SK-N-SH treated with all-trans-retinoic acid at 6 μM for 48 hours (cell line): ENCODE data around the gene HPCAL4.

Experiments
- ATAC-seq: fragments of 200-7000 bp; cut with Tn5 transposase; 3 replicates; pipeline ENCODE4 v1.9.1; 2020; ENCODE audit warnings: mild to moderate bottlenecking, moderate library complexity
- ARNTL ChIP-seq: fragments of 450-650 bp; formaldehyde crosslinking; IDR thresholded peaks from 2 replicates; pipeline ENCODE4 v1.5.0; 2020; ENCODE audit warnings: low read depth, mild to moderate bottlenecking, moderate library complexity, borderline replicate concordance
- BACH2 ChIP-seq: fragments of 250-450 bp; sonication (Bioruptor Pico); IDR thresholded peaks from 2 replicates; pipeline ENCODE4 v1.9.0; 2021; ENCODE audit warnings: mild to moderate bottlenecking, borderline replicate concordance
- CSDC2 ChIP-seq: fragments of 250-450 bp; sonication (Bioruptor Pico); IDR thresholded peaks from 2 replicates; pipeline ENCODE4 v1.5.0; 2020; ENCODE audit warnings: mild to moderate bottlenecking, moderate library complexity
- ESRRG ChIP-seq: fragments of 250-450 bp; sonication (Bioruptor Pico); IDR thresholded peaks from 2 replicates; pipeline ENCODE4 v1.6.1; 2021; ENCODE audit warnings: mild to moderate bottlenecking
- GLIS3 ChIP-seq: fragments of 250-450 bp; sonication (Bioruptor Pico); IDR thresholded peaks from 2 replicates; pipeline ENCODE4 v1.5.0; 2020; ENCODE audit warnings: mild to moderate bottlenecking, moderate library complexity
- ISL1 ChIP-seq: fragments of 250-450 bp; sonication (Bioruptor Pico); IDR thresholded peaks from 2 replicates; pipeline ENCODE4 v2.1.2; 2022; ENCODE audit warnings: mild to moderate bottlenecking, moderate library complexity
- OSR1 ChIP-seq: fragments of 250-450 bp; sonication (Bioruptor Pico); IDR thresholded peaks from 2 replicates; pipeline ENCODE4 v1.8.0; 2022; ENCODE audit warnings: moderate library complexity, mild to moderate bottlenecking, inconsistent platforms
- POU6F1 ChIP-seq: fragments of 250-450 bp; sonication (Bioruptor Pico); IDR thresholded peaks from 2 replicates; pipeline ENCODE4 v1.8.0; 2021; ENCODE audit warnings: low read depth, mild to moderate bottlenecking, moderate library complexity, borderline replicate concordance
- PPARA ChIP-seq: fragments of 250-450 bp; sonication (Bioruptor Pico); IDR thresholded peaks from 2 replicates; pipeline ENCODE4 v1.5.0; 2020; ENCODE audit warnings: mild to moderate bottlenecking, borderline replicate concordance
- RARB ChIP-seq: fragments of 250-450 bp; sonication (Bioruptor Pico); IDR thresholded peaks from 2 replicates; pipeline ENCODE4 v1.8.0; 2021; ENCODE audit warnings: mild to moderate bottlenecking, moderate library complexity
- TCF4 ChIP-seq: fragments of 250-450 bp; sonication (Bioruptor Pico); IDR thresholded peaks from 2 replicates; pipeline ENCODE4 v1.8.0; 2021; ENCODE audit warnings: mild to moderate bottlenecking, moderate library complexity, borderline replicate concordance
- TOX ChIP-seq: fragments of 250-450 bp; sonication (Bioruptor Pico); IDR thresholded peaks from 2 replicates; pipeline ENCODE4 v1.8.0; 2021; ENCODE audit warnings: mild to moderate bottlenecking, moderate library complexity, borderline replicate concordance
- ZC3H10 ChIP-seq: fragments of 250-450 bp; sonication (Bioruptor Pico); IDR thresholded peaks from 2 replicates; pipeline ENCODE4 v1.5.1; 2021; ENCODE audit warnings: mild to moderate bottlenecking, moderate library complexity
- ZFP3 ChIP-seq: fragments of 250-450 bp; sonication (Bioruptor Pico); IDR thresholded peaks from 2 replicates; pipeline ENCODE4 v1.5.0; 2020; ENCODE audit warnings: mild to moderate bottlenecking, moderate library complexity
- ZNF565 ChIP-seq: fragments of 450-650 bp; formaldehyde crosslinking; conservative IDR thresholded peaks from 2 replicates; pipeline ENCODE4 v1.5.0; 2020; ENCODE audit warnings: low read depth, mild to moderate bottlenecking, moderate library complexity
- ZNF70 ChIP-seq: fragments of 450-650 bp; formaldehyde crosslinking; IDR thresholded peaks from 2 replicates; pipeline ENCODE4 v1.5.0; 2020; ENCODE audit warnings: mild to moderate bottlenecking, moderate library complexity
- TF ChIP-seq, protein P1 (sequence below): fragments of 250-450 bp; sonication (Bioruptor Pico); IDR thresholded peaks from 2 replicates; pipeline ENCODE4 v1.5.1; 2020; ENCODE audit warnings: low read depth, mild to moderate bottlenecking, moderate library complexity
- TF ChIP-seq, protein P2 (sequence below): fragments of 250-450 bp; sonication (Bioruptor Pico); IDR thresholded peaks from 2 replicates; pipeline ENCODE4 v1.5.0; 2020; ENCODE audit warnings: mild to moderate bottlenecking, moderate library complexity

HPCAL4 gene

DNA sequence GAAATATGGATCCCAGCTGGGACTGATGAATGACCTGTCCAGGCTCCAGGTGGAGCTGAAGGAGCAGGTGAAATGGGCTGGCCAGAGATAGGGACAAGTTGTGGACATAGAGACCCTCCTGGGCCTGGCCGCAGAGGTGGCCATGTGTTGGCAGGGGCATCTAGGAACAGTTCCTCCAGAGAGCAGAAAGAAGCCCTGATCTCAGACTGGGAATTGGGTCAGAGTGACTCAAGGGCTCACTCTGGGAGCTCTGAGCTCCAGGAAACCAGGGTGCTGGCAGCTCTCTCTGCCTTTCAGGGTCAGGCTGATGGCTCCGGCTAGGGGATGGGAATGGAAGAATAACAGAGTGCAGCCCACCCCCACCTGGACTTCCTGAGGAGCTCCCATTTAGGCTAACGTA is 22.3 kb downstream of the HPCAL4 start (continued):
- TF ChIP-seq, protein P1, sequence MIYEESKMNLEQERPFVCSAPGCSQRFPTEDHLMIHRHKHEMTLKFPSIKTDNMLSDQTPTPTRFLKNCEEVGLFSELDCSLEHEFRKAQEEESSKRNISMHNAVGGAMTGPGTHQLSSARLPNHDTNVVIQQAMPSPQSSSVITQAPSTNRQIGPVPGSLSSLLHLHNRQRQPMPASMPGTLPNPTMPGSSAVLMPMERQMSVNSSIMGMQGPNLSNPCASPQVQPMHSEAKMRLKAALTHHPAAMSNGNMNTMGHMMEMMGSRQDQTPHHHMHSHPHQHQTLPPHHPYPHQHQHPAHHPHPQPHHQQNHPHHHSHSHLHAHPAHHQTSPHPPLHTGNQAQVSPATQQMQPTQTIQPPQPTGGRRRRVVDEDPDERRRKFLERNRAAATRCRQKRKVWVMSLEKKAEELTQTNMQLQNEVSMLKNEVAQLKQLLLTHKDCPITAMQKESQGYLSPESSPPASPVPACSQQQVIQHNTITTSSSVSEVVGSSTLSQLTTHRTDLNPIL (CRISPR knock-in tag): no peak
- TF ChIP-seq POU6F1 (CRISPR knock-in tag) (no peak), TOX (CRISPR knock-in tag) (no peak)

DNA sequence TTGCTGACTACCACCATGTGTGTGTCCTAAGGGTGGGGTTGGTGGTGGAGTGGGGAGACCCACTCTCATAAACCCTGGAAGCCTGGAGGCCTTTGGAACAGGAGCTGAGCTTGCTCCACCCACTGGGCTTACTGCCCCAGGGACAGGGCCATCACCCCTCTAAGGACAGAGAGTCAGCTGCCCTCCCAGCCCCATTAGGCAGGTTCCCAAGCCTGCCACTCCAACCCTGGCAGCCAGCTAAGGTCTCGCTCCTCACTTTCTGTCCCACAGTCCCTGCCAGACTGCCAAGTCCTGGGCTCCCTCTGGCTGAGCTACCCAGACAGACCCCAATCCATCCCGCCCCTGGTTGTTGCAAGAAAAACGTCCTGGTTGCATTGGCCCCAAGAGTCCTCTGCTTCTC is 23.1 kb downstream of the HPCAL4 start:
- TF ChIP-seq, protein P1 (CRISPR knock-in tag): no peak
- no peak for TF ChIP-seq PPARA (CRISPR knock-in tag)
- TF ChIP-seq, protein P2, sequence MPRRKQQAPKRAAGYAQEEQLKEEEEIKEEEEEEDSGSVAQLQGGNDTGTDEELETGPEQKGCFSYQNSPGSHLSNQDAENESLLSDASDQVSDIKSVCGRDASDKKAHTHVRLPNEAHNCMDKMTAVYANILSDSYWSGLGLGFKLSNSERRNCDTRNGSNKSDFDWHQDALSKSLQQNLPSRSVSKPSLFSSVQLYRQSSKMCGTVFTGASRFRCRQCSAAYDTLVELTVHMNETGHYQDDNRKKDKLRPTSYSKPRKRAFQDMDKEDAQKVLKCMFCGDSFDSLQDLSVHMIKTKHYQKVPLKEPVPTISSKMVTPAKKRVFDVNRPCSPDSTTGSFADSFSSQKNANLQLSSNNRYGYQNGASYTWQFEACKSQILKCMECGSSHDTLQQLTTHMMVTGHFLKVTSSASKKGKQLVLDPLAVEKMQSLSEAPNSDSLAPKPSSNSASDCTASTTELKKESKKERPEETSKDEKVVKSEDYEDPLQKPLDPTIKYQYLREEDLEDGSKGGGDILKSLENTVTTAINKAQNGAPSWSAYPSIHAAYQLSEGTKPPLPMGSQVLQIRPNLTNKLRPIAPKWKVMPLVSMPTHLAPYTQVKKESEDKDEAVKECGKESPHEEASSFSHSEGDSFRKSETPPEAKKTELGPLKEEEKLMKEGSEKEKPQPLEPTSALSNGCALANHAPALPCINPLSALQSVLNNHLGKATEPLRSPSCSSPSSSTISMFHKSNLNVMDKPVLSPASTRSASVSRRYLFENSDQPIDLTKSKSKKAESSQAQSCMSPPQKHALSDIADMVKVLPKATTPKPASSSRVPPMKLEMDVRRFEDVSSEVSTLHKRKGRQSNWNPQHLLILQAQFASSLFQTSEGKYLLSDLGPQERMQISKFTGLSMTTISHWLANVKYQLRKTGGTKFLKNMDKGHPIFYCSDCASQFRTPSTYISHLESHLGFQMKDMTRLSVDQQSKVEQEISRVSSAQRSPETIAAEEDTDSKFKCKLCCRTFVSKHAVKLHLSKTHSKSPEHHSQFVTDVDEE (CRISPR knock-in tag): no peak
- no peak for TF ChIP-seq ZNF70
- no peak for TF ChIP-seq GLIS3
- no peak for TF ChIP-seq OSR1 (CRISPR knock-in tag)
- ATAC-seq: no peak

DNA sequence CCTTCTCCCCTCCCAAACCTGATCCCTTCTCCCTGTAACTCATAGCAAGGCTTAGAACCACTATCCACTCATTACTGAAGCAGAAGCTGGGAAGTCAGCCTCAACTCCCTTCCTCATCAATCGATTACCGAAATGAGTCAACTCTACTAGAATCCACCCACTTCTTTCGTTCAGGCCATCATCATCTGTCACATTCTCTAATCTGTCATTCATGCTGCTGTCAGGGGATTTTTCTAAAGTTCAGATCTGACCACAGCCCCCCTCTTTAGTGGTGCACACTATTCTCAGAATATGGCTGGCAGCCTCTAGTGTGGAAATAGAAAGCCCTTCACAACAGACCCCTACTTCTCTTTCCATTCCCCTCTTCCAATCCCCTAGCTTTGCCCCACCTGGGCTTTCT is 24.5 kb downstream of the HPCAL4 start:
- ATAC-seq: no peak
- no peak for TF ChIP-seq TOX (CRISPR knock-in tag)
- TF ChIP-seq ZC3H10: no peak
- TF ChIP-seq TCF4 (CRISPR knock-in tag): no peak
- TF ChIP-seq ARNTL (CRISPR knock-in tag): no peak
- no peak for TF ChIP-seq POU6F1 (CRISPR knock-in tag)
- no peak for TF ChIP-seq OSR1 (CRISPR knock-in tag)
- no peak for TF ChIP-seq RARB (CRISPR knock-in tag)
- TF ChIP-seq ESRRG: no peak
- TF ChIP-seq BACH2 (CRISPR knock-in tag): no peak
- no peak for TF ChIP-seq CSDC2 (CRISPR knock-in tag)
- no peak for TF ChIP-seq GLIS3
- no peak for TF ChIP-seq ZNF565 (CRISPR knock-in tag)
- no peak for TF ChIP-seq ZNF70
- no peak for TF ChIP-seq ZFP3 (CRISPR knock-in tag)
- TF ChIP-seq, protein P2 (CRISPR knock-in tag): no peak
- no peak for TF ChIP-seq PPARA (CRISPR knock-in tag)
- no peak for TF ChIP-seq ISL1 (CRISPR knock-in tag)
